Measurements from ENCODE around the gene HOXA9. TPM values are rescaled to one million over a fixed set of nuclear protein-coding genes. Genes with fewer than 3 reads are reported as not detected.

The HOXA9 gene
- total and polyA plus RNA-seq, 2 experiments from 2014 or later: 3.6 to 4.4 TPM

DNA sequence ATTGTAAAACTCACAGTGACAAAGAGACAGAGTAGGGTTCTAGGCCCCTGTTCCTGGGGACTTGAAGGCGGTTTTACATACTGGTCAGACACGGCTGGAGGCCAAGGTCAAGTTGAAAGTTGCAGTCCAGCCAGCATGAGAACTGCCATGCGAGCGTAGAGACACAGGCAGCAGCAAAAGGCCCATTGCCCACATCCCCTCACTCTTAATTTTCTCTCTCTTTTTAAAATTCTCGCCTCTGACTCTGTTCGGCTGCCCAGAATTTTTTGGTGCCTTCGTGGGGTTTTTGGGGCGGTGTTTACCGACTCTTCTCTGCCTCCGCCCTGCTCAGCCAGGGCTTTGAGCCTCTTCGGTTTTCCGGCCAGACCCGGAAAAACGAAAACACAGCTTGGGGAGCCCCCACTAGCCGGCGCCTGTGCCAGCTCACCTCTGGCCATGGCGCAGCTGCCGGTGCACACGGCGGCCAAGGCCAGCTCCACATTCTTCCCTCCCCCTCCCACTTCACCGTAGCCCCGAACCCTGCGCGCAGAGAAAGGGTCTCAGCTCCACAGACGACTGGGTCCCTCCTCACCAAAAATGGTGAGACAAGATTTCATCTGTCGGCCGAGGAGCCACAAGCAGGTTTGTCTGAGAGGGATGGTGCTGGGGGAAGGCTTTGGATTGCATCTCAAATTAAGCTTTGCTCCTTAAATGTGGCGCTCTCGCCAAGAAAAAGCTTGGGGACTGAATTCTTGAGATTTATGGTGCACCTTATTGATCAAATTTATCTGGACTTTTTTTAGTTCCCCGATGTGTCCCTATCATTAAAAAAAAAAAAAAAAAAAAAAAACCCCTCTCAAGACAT, 36.9 kb upstream of the HOXA9 start:
- H3K4me1 ChIP-seq (ENCODE audit: insufficient read depth): peaks cover 4% of the 10 kb centered on the region
- TF ChIP-seq EZH2 (IDR thresholded peaks at IDR 0.05; ENCODE audit: borderline replicate concordance) (peak; percentile 30), CTCF (IDR thresholded peaks at IDR 0.05; ENCODE audit: poor library complexity) (no peak)
- H2AFZ ChIP-seq: no peak overlapping the region
- no peaks in the 10 kb centered on the region for H3K9me3 ChIP-seq (ENCODE audit: low read depth)
- H3K27ac ChIP-seq: peak overlapping the region; percentile 82
- H3K9me2 ChIP-seq (replicated peaks; ENCODE audit: insufficient read depth): no peaks in the 10 kb centered on the region
- H3K36me3 ChIP-seq (replicated peaks; ENCODE audit: insufficient read depth, low read depth): no peaks in the 10 kb centered on the region
- H3K4me2 ChIP-seq: peak overlapping the region; percentile 90
- peaks cover 78% of the 10 kb centered on the region for H3K79me2 ChIP-seq
- peaks cover 12% of the 10 kb centered on the region for H4K20me1 ChIP-seq (ENCODE audit: insufficient read depth, poor library complexity, severe bottlenecking)
- peak overlapping the region; percentile 57 for H3K4me3 ChIP-seq
- WGBS (ENCODE audit: low lambda C conversion rate, missing lambda C conversion rate): 18% methylated on average over 28 of the region's 30 CpGs
- no peak for DNase-seq (ENCODE audit: low spot score)
- H3K27me3 ChIP-seq: peaks cover 91% of the 10 kb centered on the region

- Histone ChIP-seq H3K4me2 (peak overlapping the region; percentile 90), H3K4me3 (peak overlapping the region; percentile 57), H3K36me3 (replicated peaks; ENCODE audit: insufficient read depth, low read depth) (no peaks in the 10 kb centered on the region), H3K79me2 (peaks cover 81% of the 10 kb centered on the region), H3K27me3 (peaks cover 89% of the 10 kb centered on the region), H3K9me2 (replicated peaks; ENCODE audit: insufficient read depth) (no peaks in the 10 kb centered on the region), H4K20me1 (ENCODE audit: insufficient read depth, poor library complexity, severe bottlenecking) (peaks cover 19% of the 10 kb centered on the region), H2AFZ (no peak overlapping the region), H3K4me1 (ENCODE audit: insufficient read depth) (peaks cover 4% of the 10 kb centered on the region), H3K27ac (peak overlapping the region; percentile 82), H3K9me3 (ENCODE audit: low read depth) (no peaks in the 10 kb centered on the region)
- 16% methylated on average over 4 of the region's 4 CpGs for WGBS (ENCODE audit: low lambda C conversion rate, missing lambda C conversion rate)
- TF ChIP-seq EZH2phosphoT487 (IDR thresholded peaks at IDR 0.05; ENCODE audit: low read depth, severe bottlenecking, unreplicated experiment) (no peak), CTCF (IDR thresholded peaks at IDR 0.05; ENCODE audit: poor library complexity) (no peak), EZH2 (IDR thresholded peaks at IDR 0.05; ENCODE audit: borderline replicate concordance) (no peak)
- DNase-seq (ENCODE audit: low spot score): no peak
These were observed 36.3 kb upstream of the HOXA9 start for GRCh38 chr7:27201580-27202017.

GRCh38 chr7:27200761-27201579, 35.6 kb upstream of the HOXA9 start:
- Histone ChIP-seq H3K27me3 (peaks cover 82% of the 10 kb centered on the region), H3K4me2 (peak overlapping the region; percentile 90), H3K36me3 (replicated peaks; ENCODE audit: insufficient read depth, low read depth) (no peaks in the 10 kb centered on the region), H3K27ac (peak overlapping the region; percentile 82), H3K4me3 (peak overlapping the region; percentile 57), H3K9me2 (replicated peaks; ENCODE audit: insufficient read depth) (no peaks in the 10 kb centered on the region), H3K4me1 (ENCODE audit: insufficient read depth) (peaks cover 4% of the 10 kb centered on the region), H3K79me2 (peaks cover 80% of the 10 kb centered on the region), H2AFZ (no peak overlapping the region), H3K9me3 (ENCODE audit: low read depth) (no peaks in the 10 kb centered on the region), H4K20me1 (ENCODE audit: insufficient read depth, poor library complexity, severe bottlenecking) (peaks cover 22% of the 10 kb centered on the region)
- WGBS (ENCODE audit: low lambda C conversion rate, missing lambda C conversion rate): 13% methylated on average over 14 of the region's 14 CpGs
- no peak for TF ChIP-seq EZH2 (IDR thresholded peaks at IDR 0.05; ENCODE audit: borderline replicate concordance)
- no peak for TF ChIP-seq EZH2phosphoT487 (IDR thresholded peaks at IDR 0.05; ENCODE audit: low read depth, severe bottlenecking, unreplicated experiment)
- no peak for TF ChIP-seq CTCF (IDR thresholded peaks at IDR 0.05; ENCODE audit: poor library complexity)
- DNase-seq (ENCODE audit: low spot score): no peak

Data from hepatocyte (in vitro differentiated cells).